ENCODE data around the gene AKAP13. TPM values are rescaled to one million over a fixed set of nuclear protein-coding genes. Genes with fewer than 3 reads are reported as not detected.
A peak's percentile ranks its signal among the peaks of the same experiment; 100 is the strongest.

The AKAP13 gene
- total RNA-seq, 1 donor from 2014 or later: 145 TPM

DNA sequence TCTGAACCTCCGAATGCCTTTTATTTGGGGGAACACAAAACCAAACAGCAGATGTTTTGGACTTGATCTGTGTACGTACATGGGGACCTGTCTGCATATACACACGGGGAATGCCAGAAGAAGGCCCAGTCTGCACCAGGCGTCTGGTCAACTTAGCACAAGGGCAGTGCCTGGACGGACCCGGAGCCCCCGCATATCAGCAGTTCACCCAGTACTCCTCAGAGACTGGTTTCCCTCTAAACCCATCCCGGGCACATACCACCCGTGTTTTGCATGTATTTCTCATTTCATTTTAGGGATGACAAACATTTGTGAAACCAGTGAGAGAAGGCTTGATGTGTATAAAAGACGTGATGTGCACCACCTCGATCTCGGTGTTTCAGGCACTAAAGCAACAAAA, 364.6 kb downstream of the AKAP13 start:
- H3K27me3 Mint-ChIP-seq (ENCODE audit: unreplicated experiment): peaks cover 22% of the 10 kb centered on the region
- no peak overlapping the region for H3K4me3 Mint-ChIP-seq (ENCODE audit: unreplicated experiment)
- TF ChIP-seq, protein P1, sequence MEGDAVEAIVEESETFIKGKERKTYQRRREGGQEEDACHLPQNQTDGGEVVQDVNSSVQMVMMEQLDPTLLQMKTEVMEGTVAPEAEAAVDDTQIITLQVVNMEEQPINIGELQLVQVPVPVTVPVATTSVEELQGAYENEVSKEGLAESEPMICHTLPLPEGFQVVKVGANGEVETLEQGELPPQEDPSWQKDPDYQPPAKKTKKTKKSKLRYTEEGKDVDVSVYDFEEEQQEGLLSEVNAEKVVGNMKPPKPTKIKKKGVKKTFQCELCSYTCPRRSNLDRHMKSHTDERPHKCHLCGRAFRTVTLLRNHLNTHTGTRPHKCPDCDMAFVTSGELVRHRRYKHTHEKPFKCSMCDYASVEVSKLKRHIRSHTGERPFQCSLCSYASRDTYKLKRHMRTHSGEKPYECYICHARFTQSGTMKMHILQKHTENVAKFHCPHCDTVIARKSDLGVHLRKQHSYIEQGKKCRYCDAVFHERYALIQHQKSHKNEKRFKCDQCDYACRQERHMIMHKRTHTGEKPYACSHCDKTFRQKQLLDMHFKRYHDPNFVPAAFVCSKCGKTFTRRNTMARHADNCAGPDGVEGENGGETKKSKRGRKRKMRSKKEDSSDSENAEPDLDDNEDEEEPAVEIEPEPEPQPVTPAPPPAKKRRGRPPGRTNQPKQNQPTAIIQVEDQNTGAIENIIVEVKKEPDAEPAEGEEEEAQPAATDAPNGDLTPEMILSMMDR (IDR thresholded peaks at IDR 0.05; ENCODE audit: partially characterized antibody, unreplicated experiment): no peak
- DNase-seq: no peak
- peak overlapping the region; percentile 95 for H3K27ac Mint-ChIP-seq (ENCODE audit: unreplicated experiment)
- peaks cover 73% of the 10 kb centered on the region for H3K4me1 Mint-ChIP-seq (ENCODE audit: low read depth, unreplicated experiment)
- H3K36me3 Mint-ChIP-seq (ENCODE audit: unreplicated experiment): peaks cover 4% of the 10 kb centered on the region
- H3K9me3 Mint-ChIP-seq (ENCODE audit: unreplicated experiment): peaks cover 23% of the 10 kb centered on the region

DNA sequence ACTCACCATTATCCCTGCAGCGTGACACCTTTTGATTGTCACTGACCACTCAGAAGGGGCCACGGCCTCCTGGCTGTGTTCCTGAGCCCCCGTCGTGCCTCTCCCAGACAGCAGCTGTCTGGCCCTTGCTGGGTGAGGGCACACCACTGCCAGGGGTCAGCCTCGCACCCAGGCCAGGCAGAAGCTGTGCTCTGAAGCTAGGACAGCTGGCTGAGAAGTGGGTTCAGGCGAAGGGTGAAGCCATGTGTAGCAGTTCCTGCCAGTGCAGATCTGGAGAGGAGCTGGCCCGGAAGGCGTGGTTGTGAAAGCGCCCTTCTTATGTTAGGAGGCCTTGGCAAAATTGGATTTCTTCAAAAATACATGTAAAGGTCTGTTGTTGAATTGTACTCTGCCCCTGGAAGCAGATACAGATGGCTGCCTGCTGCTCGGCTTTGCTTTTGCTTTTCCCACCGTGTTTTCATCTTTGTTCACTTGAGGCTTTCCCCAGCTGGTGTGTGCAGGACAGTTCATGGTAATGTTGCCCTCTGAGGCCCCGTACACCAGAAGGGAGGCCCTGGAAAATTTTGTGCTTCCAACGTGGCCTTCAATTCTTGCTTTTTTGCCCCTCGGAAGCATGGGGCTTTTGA, 365.2 kb downstream of the AKAP13 start:
- TF ChIP-seq, protein P1 (IDR thresholded peaks at IDR 0.05; ENCODE audit: partially characterized antibody, unreplicated experiment): no peak
- H3K4me3 Mint-ChIP-seq (ENCODE audit: unreplicated experiment): peak overlapping the region; percentile 36
- peak overlapping the region; percentile 95 for H3K27ac Mint-ChIP-seq (ENCODE audit: unreplicated experiment)
- H3K36me3 Mint-ChIP-seq (ENCODE audit: unreplicated experiment): peaks cover 4% of the 10 kb centered on the region
- peaks cover 26% of the 10 kb centered on the region for H3K9me3 Mint-ChIP-seq (ENCODE audit: unreplicated experiment)
- DNase-seq: peak; percentile 26
- H3K4me1 Mint-ChIP-seq (ENCODE audit: low read depth, unreplicated experiment): peaks cover 78% of the 10 kb centered on the region
- H3K27me3 Mint-ChIP-seq (ENCODE audit: unreplicated experiment): peaks cover 24% of the 10 kb centered on the region

DNA sequence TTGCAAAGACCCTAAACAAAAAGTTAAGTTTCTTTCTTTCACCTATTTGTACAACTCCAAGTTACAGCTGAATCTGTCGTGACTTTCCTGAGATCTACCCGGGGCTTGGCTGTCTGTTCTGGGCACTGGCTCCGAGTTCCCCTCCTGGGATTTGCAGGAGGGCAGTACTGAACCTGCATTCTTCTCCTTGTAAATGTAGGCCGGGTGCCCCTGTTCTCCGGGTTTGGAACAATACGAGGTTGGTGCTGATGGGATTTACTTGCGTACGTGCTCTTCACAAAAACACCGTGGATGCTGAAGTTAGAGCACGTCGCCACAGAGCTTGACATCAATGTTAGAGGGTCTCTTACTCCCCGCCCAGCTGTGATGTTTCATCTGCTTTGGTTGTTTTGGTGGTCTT, 366.2 kb downstream of the AKAP13 start:
- DNase-seq: no peak
- TF ChIP-seq, protein P1 (IDR thresholded peaks at IDR 0.05; ENCODE audit: partially characterized antibody, unreplicated experiment): no peak
- Mint-ChIP-seq H3K27ac (ENCODE audit: unreplicated experiment) (peak overlapping the region; percentile 95), H3K4me1 (ENCODE audit: low read depth, unreplicated experiment) (peaks cover 84% of the 10 kb centered on the region), H3K4me3 (ENCODE audit: unreplicated experiment) (peak overlapping the region; percentile 39), H3K9me3 (ENCODE audit: unreplicated experiment) (peaks cover 22% of the 10 kb centered on the region), H3K36me3 (ENCODE audit: unreplicated experiment) (peaks cover 4% of the 10 kb centered on the region), H3K27me3 (ENCODE audit: unreplicated experiment) (peaks cover 28% of the 10 kb centered on the region)

DNA sequence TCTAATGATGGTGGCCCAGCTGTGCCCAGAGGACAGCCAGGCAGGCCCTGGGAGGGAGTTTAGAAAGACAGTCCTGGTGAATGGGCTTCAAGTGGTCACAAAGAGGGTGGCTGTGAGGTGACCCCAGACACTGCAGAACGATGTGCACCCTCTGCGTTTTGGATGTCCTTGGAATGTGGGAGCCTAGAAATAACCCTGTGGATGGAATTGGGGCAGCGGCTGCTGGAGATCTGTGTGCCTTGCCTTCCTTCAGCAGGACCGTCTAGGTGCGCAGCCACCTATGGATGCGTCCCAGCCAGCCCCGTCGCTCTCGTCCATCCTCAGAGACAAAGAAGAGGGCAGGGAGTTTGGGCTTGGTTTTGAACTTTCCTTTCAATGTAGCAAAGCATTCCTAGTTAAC, 367.8 kb downstream of the AKAP13 start:
- H3K9me3 Mint-ChIP-seq (ENCODE audit: unreplicated experiment): peaks cover 15% of the 10 kb centered on the region
- peaks cover 24% of the 10 kb centered on the region for H3K27me3 Mint-ChIP-seq (ENCODE audit: unreplicated experiment)
- peaks cover 79% of the 10 kb centered on the region for H3K4me1 Mint-ChIP-seq (ENCODE audit: low read depth, unreplicated experiment)
- H3K27ac Mint-ChIP-seq (ENCODE audit: unreplicated experiment): peak overlapping the region; percentile 66
- DNase-seq: no peak
- H3K36me3 Mint-ChIP-seq (ENCODE audit: unreplicated experiment): peaks cover 4% of the 10 kb centered on the region
- TF ChIP-seq, protein P1 (IDR thresholded peaks at IDR 0.05; ENCODE audit: partially characterized antibody, unreplicated experiment): no peak
- H3K4me3 Mint-ChIP-seq (ENCODE audit: unreplicated experiment): no peak overlapping the region

DNA sequence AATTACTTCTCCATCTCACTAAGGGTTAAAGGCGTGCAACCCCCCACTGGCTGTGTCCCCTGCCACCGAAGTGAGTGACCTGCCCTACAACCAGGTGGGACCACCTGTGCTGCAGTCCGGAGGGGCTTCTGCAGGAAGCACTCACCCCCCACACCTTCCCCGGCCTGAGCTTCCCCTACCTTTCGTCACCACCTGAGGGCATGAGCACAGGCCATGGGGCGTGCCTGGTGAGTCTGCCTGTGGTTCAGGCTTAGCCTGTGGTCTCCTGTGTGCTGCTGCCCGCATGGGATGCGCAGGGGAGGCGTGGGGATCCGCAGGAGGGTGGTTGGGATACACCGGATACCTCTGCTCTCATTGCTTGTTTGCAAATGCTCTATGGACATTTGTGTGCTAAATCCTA, 368.3 kb downstream of the AKAP13 start:
- Mint-ChIP-seq H3K4me1 (ENCODE audit: low read depth, unreplicated experiment) (peaks cover 77% of the 10 kb centered on the region), H3K27me3 (ENCODE audit: unreplicated experiment) (peaks cover 22% of the 10 kb centered on the region), H3K9me3 (ENCODE audit: unreplicated experiment) (peaks cover 17% of the 10 kb centered on the region), H3K4me3 (ENCODE audit: unreplicated experiment) (no peak overlapping the region), H3K36me3 (ENCODE audit: unreplicated experiment) (peaks cover 4% of the 10 kb centered on the region), H3K27ac (ENCODE audit: unreplicated experiment) (peak overlapping the region; percentile 66)
- TF ChIP-seq, protein P1 (IDR thresholded peaks at IDR 0.05; ENCODE audit: partially characterized antibody, unreplicated experiment): no peak
- peak; percentile 45 for DNase-seq
